Endothelial cell of umbilical vein (primary cell): ENCODE measurements around the gene RYR1. TPM values are rescaled to one million over a fixed set of nuclear protein-coding genes. Genes with fewer than 3 reads are reported as not detected.
A peak's percentile ranks its signal among the peaks of the same experiment; 100 is the strongest.

ENCODE experiments used
- BruUV-seq: library from RNA; stranded (reverse); fragments of 400-500 nt; replicated peaks from 2 replicates; lab custom pipeline; 2021; lab: Mats Ljungman, UMichigan
- CTCF ChIA-PET: fragments of 300-600, 350-600 bp; sonication (Branson Sonifier 250); formaldehyde crosslinking; loops from one replicate; lab custom pipeline; 2021; ENCODE audit warnings: antibody characterized with exemption, inconsistent platforms; lab: Charles Lee
- POLR2A ChIA-PET: fragments of 300-600, 350-600 bp; sonication (Branson Sonifier 250); formaldehyde crosslinking; loops from one replicate; lab custom pipeline; 2021; ENCODE audit warnings: antibody characterized with exemption, inconsistent platforms; lab: Charles Lee
- DNase-seq: peaks from one replicate; pipeline ENCODE4 v3.0.0-alpha.2; 2011; ENCODE audit warnings: low read depth, low spot score
- FAIRE-seq: peaks from 2 replicates; lab custom pipeline; 2011; peaks lifted over from hg19 to GRCh38; lab: Jason Lieb, UNC
- H2AFZ ChIP-seq: 2 replicates; pipeline ENCODE4 v1.6.0; 2012; ENCODE audit warnings: low read depth, low read length, control low read depth, inconsistent platforms
- H3K27ac ChIP-seq: 2 replicates; pipeline ENCODE4 v1.5.1; 2011; ENCODE audit warnings: low read depth, mild to moderate bottlenecking, control low read depth, low read length, moderate library complexity; ENCODE audit not compliant: insufficient read depth
- H3K27me3 ChIP-seq, 2 experiments: 2 replicates each; pipeline versions ENCODE4 v1.6.0 to v1.6.1; 2011; ENCODE audit warnings: low read length in 2 of 2, mixed read lengths in 1 of 2; ENCODE audit not compliant: control insufficient read depth in 2 of 2, insufficient read depth in 2 of 2
- H3K36me3 ChIP-seq, 2 experiments: 2 replicates in 1 of 2; 3 replicates in 1 of 2; pipeline ENCODE4 v1.5.1; 2011; ENCODE audit warnings: low read length in 2 of 2, mild to moderate bottlenecking in 1 of 2, moderate library complexity in 1 of 2; ENCODE audit not compliant: control insufficient read depth in 2 of 2, insufficient read depth in 2 of 2; ENCODE audit errors: extremely low read depth in 1 of 2
- H3K4me1 ChIP-seq: 3 replicates; pipeline ENCODE4 v1.5.1; 2011; ENCODE audit warnings: mild to moderate bottlenecking, low read length; ENCODE audit not compliant: control insufficient read depth, insufficient read depth; ENCODE audit errors: extremely low read depth
- H3K4me2 ChIP-seq: 2 replicates; pipeline ENCODE4 v1.6.1; 2011; ENCODE audit warnings: low read length, control low read depth, mixed read lengths; ENCODE audit not compliant: insufficient read depth
- H3K4me3 ChIP-seq, 3 experiments: fragments of 200-600 bp in 1 of 3; sonication (generic), shearing (Covaris generic) in 1 of 3; replicated peaks in 1 of 3; 2 replicates each; pipeline ENCODE4 v1.5.1; 2011 to 2016; ENCODE audit warnings: control low read depth in 3 of 3, low read length in 3 of 3, mild to moderate bottlenecking in 2 of 3, inconsistent platforms in 1 of 3, low read depth in 1 of 3, moderate library complexity in 1 of 3; ENCODE audit not compliant: insufficient read depth in 1 of 3
- H3K79me2 ChIP-seq: 2 replicates; pipeline ENCODE4 v1.6.0; 2012; ENCODE audit warnings: low read length, inconsistent platforms; ENCODE audit not compliant: control insufficient read depth, insufficient read depth
- H3K9ac ChIP-seq: replicated peaks from 2 replicates; pipeline ENCODE3; 2011; ENCODE audit warnings: low read length, control low read depth; ENCODE audit not compliant: insufficient read depth; ENCODE audit errors: extremely low read depth
- H3K9me1 ChIP-seq: replicated peaks from 3 replicates; pipeline ENCODE4 v1.6.0; 2011; ENCODE audit warnings: mild to moderate bottlenecking, low read length; ENCODE audit not compliant: control insufficient read depth, insufficient read depth; ENCODE audit errors: extremely low read depth
- H3K9me3 ChIP-seq: replicated peaks from 2 replicates; pipeline ENCODE4 v1.5.1; 2012; ENCODE audit warnings: low read length, inconsistent platforms; ENCODE audit not compliant: control insufficient read depth, insufficient read depth
- H4K20me1 ChIP-seq: replicated peaks from 2 replicates; pipeline ENCODE3; 2011; ENCODE audit warnings: mild to moderate bottlenecking, low read length; ENCODE audit not compliant: control insufficient read depth, insufficient read depth; ENCODE audit errors: extremely low read depth
- MAX ChIP-seq: IDR thresholded peaks from 2 replicates; pipeline ENCODE4 v1.6.1; 2011; ENCODE audit not compliant: insufficient read depth, insufficient read length
- MYC ChIP-seq: IDR thresholded peaks from one replicate; pipeline ENCODE4 v1.6.1; 2011; ENCODE audit warnings: mild to moderate bottlenecking, low read depth, low read length
- POLR2A ChIP-seq: IDR thresholded peaks from 2 replicates; pipeline ENCODE4 v1.6.1; 2012; ENCODE audit warnings: low read depth, mild to moderate bottlenecking, control low read depth, low read length
- POLR2AphosphoS5 ChIP-seq: IDR thresholded peaks from 2 replicates; pipeline ENCODE4 v1.6.1; 2012; ENCODE audit warnings: low read depth, mild to moderate bottlenecking, control low read depth, low read length, moderate library complexity; ENCODE audit not compliant: insufficient read depth
- dilution Hi-C: fragments of 300-500 bp; cut with MboI; formaldehyde crosslinking; loops from one replicate; pipeline ENCODE4 v1.15.0; 2019; ENCODE audit warnings: low sequenced_read_pairs; ENCODE audit not compliant: extremely low pct_ligation_motif_present
- intact Hi-C: fragments of 100-400 bp; cut with micrococcal nuclease; formaldehyde crosslinking; loops from one replicate; pipeline ENCODE4 v1.10.0; 2022
- polyA plus RNA-seq, 4 experiments: library from polyadenylated mRNA; depleted of rRNA in 3 of 4; stranded (reverse) in 3 of 4; unstranded in 1 of 4; fragments of >200 nt; gene quantifications; 2 replicates each; pipeline versions ENCODE4 v1.2.1 to v1.2.3, GENCODE V29; 2011 to 2012; ENCODE audit warnings: missing spikeins in 1 of 4
- total RNA-seq: library from RNA; stranded (reverse); gene quantifications from 2 replicates; pipeline ENCODE4 v1.2.3, GENCODE V29; 2021

The RYR1 gene
- total and polyA plus RNA-seq, 2 donors (not counting 3 experiments of a cell fraction or from before 2014, with no cell fraction given), result under 0.01 to 0.02 TPM

- H3K36me3 ChIP-seq, result peaks cover 3 to 7% of the 10 kb centered on the region in 2 experiments
These were observed 46.4 kb upstream of the RYR1 start for GRCh38 chr19:38386971-38387549.

GRCh38 chr19:38387550-38388348, 45.7 kb upstream of the RYR1 start, which contains the start of gene GGN:
TSS of gene GGN (minus strand) at chr19:38388034. CDS start at chr19:38387261, 773 bp downstream.
- Histone ChIP-seq H3K27ac (peak within 1 kb of the TSS; percentile 84), H3K27me3 (no peaks in the 10 kb centered on the region), H2AFZ (peak within 1 kb of the TSS; percentile 79), H3K4me3 (peak within 1 kb of the TSS; percentile 78 to 96 (median 91)), H3K36me3 (peaks cover 2 to 3% of the 10 kb centered on the region in 2 experiments), H3K9me1 (no peaks in the 10 kb centered on the region), H3K4me2 (peak within 1 kb of the TSS; percentile 87), H3K9ac (peak within 1 kb of the TSS; percentile 91), H3K4me1 (peaks cover 15% of the 10 kb centered on the region), H4K20me1 (no peaks in the 10 kb centered on the region), H3K79me2 (peaks cover 18% of the 10 kb centered on the region), H3K9me3 (no peaks in the 10 kb centered on the region)
- peak; percentile 98 for DNase-seq
- CTCF ChIA-PET, result interaction anchor here (0.7 to 4.7 kb wide), 12 partner anchors 9 to 485 kb away, joined by 3 to 65 read pairs (median 4); partner anchors contain the start of genes CATSPERG, FAM98C and PSMD8
- dilution Hi-C loops (no loop called here), intact Hi-C loops (loop anchor here (1.0 to 5.0 kb wide), 4 partner anchors 13 to 155 kb away; partner anchors contain the start of gene PSMD8)
- POLR2A ChIA-PET, result interaction anchor here (0.7 to 3.6 kb wide), 4 partner anchors 12 to 237 kb away, joined by 4 to 39 read pairs (median 10); partner anchors contain the start of genes FAM98C and PSMD8
- TF ChIP-seq POLR2AphosphoS5, result peak; percentile 33
- peak; percentile 18 for TF ChIP-seq POLR2A
- TF ChIP-seq MYC, result no peak
- peak; percentile 97 for FAIRE-seq
- BruUV-seq, result no TSS peak

More at GRCh38 chr19:38386971-38387549, 46.4 kb upstream of the RYR1 start:
- intact Hi-C loops, result loop anchor here (5.0 kb wide), 1 partner anchor 155 kb away; no protein-coding TSS in a partner anchor
- ChIA-PET POLR2A (interaction anchor here (0.7 to 3.6 kb wide), 4 partner anchors 11 to 238 kb away, joined by 4 to 39 read pairs (median 10); partner anchors contain the start of genes FAM98C and PSMD8), CTCF (interaction anchor here (0.7 to 4.7 kb wide), 10 partner anchors 9 to 485 kb away, joined by 3 to 65 read pairs (median 4); partner anchors contain the start of genes CATSPERG, FAM98C and PSMD8)
- TF ChIP-seq POLR2AphosphoS5 (peak; percentile 13), MAX (no peak)
- no peak overlapping the region for H3K9ac ChIP-seq
- no peak overlapping the region for H3K27ac ChIP-seq
- H3K9me1 ChIP-seq, result no peaks in the 10 kb centered on the region
- no peak overlapping the region for H3K4me2 ChIP-seq
- BruUV-seq, result no TSS peak
- peaks cover 13% of the 10 kb centered on the region for H3K4me1 ChIP-seq
- no peaks in the 10 kb centered on the region for H3K27me3 ChIP-seq
- no peaks in the 10 kb centered on the region for H3K9me3 ChIP-seq
- peak overlapping the region in 1 of 3 experiments; percentile 78 for H3K4me3 ChIP-seq
- no peaks in the 10 kb centered on the region for H4K20me1 ChIP-seq
- no peak for DNase-seq
- dilution Hi-C loops, result no loop called here
- no peak for FAIRE-seq
- H3K79me2 ChIP-seq, result peaks cover 18% of the 10 kb centered on the region
- H2AFZ ChIP-seq, result no peak overlapping the region
